MCF 10A (cell line): ENCODE data around the gene CAPN11. TPM values are rescaled to one million over a fixed set of nuclear protein-coding genes. Genes with fewer than 3 reads are reported as not detected.
"Not testable (repeated sequence)": the region's sequence is repeated elsewhere in the genome, so short reads cannot be mapped to it uniquely, and the experiment has no call there.

Source experiments
- BruUV-seq: library from RNA; stranded (reverse); fragments of 400-500 nt; replicated peaks from 2 replicates; lab custom pipeline; 2021; lab: Mats Ljungman, UMichigan
- CTCF ChIA-PET: fragments of 300-600 bp; sonication (Branson Sonifier 250); formaldehyde crosslinking; extraction: SDS; loops from one replicate; lab custom pipeline; 2021; ENCODE audit warnings: antibody characterized with exemption, inconsistent platforms; lab: Yijun Ruan, JAX
- POLR2A ChIA-PET: fragments of 300-600, 350-650 bp; sonication (Branson Sonifier 250); formaldehyde crosslinking; extraction: SDS; loops from one replicate; lab custom pipeline; 2020; ENCODE audit warnings: antibody characterized with exemption, inconsistent platforms; lab: Yijun Ruan, JAX
- DNase-seq: peaks from one replicate; pipeline ENCODE4 v3.0.0-alpha.2; 2018; ENCODE audit not compliant: unreplicated experiment
- H3K27ac Mint-ChIP-seq: one replicate; pipeline ENCODE4 v1.8.0; 2022; ENCODE audit warnings: mild to moderate bottlenecking, low read depth, mixed read lengths; ENCODE audit not compliant: unreplicated experiment
- H3K27me3 Mint-ChIP-seq: one replicate; pipeline ENCODE4 v1.8.0; 2022; ENCODE audit warnings: mixed read lengths; ENCODE audit not compliant: insufficient read depth, unreplicated experiment
- H3K36me3 Mint-ChIP-seq: one replicate; pipeline ENCODE4 v1.8.0; 2022; ENCODE audit warnings: mild to moderate bottlenecking, moderate library complexity, mixed read lengths; ENCODE audit not compliant: insufficient read depth, unreplicated experiment
- H3K4me1 Mint-ChIP-seq: one replicate; pipeline ENCODE4 v1.8.0; 2022; ENCODE audit warnings: mixed read lengths; ENCODE audit not compliant: insufficient read depth, unreplicated experiment
- H3K4me3 Mint-ChIP-seq: one replicate; pipeline ENCODE4 v1.8.0; 2022; ENCODE audit warnings: mild to moderate bottlenecking, moderate library complexity, mixed read lengths; ENCODE audit not compliant: unreplicated experiment
- H3K9me3 Mint-ChIP-seq: one replicate; pipeline ENCODE4 v1.8.0; 2022; ENCODE audit warnings: mixed read lengths; ENCODE audit not compliant: unreplicated experiment
- intact Hi-C: fragments of 100-400 bp; cut with micrococcal nuclease; formaldehyde crosslinking; loops from 2 replicates; pipeline ENCODE4 v1.14.1; 2022
- total RNA-seq: library from RNA; stranded (reverse); gene quantifications from 2 replicates; pipeline ENCODE4 v1.2.3, GENCODE V29; 2022
- TF ChIP-seq, protein P1 (sequence below): fragments of 200-600 bp; IDR thresholded peaks from one replicate; pipeline ENCODE4 v1.8.0; 2022; ENCODE audit warnings: antibody characterized with exemption, mild to moderate bottlenecking; ENCODE audit not compliant: unreplicated experiment

Gene CAPN11
- total RNA-seq, 1 experiment from 2014 or later, result not detected

DNA sequence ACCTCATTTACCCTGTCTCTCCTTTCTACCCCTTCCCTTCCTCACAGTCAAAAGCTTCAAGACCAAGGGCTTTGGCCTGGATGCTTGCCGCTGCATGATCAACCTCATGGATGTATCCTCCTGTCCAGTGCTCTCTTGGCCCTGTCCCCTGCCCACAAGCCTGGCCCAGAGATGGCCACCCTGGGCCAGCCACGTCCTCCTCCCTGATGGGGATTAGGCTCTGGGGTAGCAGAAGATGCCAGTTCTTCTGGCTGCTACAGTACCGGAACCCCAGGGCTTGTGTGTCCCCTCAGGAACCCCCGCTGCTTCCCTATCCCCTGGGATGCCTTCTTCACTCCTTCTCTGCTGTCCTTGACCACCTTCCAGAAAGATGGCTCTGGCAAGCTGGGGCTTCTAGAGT is 22.3 kb downstream of the CAPN11 start:
- CTCF ChIA-PET, result interaction anchor here (1.2 to 1.8 kb wide), 2 partner anchors 30 to 54 kb away, joined by 4 to 7 read pairs; no protein-coding TSS in a partner anchor
- H3K9me3 Mint-ChIP-seq, result no peaks in the 10 kb centered on the region
- no peaks in the 10 kb centered on the region for H3K36me3 Mint-ChIP-seq
- H3K27me3 Mint-ChIP-seq, result peaks cover 11% of the 10 kb centered on the region
- BruUV-seq, result no TSS peak
- no peak for DNase-seq
- intact Hi-C loops, result no loop called here
- H3K4me1 Mint-ChIP-seq, result peaks cover 9% of the 10 kb centered on the region
- no peak overlapping the region for H3K27ac Mint-ChIP-seq
- POLR2A ChIA-PET, result no interaction called here
- H3K4me3 Mint-ChIP-seq, result no peak overlapping the region
- TF ChIP-seq, protein P1, sequence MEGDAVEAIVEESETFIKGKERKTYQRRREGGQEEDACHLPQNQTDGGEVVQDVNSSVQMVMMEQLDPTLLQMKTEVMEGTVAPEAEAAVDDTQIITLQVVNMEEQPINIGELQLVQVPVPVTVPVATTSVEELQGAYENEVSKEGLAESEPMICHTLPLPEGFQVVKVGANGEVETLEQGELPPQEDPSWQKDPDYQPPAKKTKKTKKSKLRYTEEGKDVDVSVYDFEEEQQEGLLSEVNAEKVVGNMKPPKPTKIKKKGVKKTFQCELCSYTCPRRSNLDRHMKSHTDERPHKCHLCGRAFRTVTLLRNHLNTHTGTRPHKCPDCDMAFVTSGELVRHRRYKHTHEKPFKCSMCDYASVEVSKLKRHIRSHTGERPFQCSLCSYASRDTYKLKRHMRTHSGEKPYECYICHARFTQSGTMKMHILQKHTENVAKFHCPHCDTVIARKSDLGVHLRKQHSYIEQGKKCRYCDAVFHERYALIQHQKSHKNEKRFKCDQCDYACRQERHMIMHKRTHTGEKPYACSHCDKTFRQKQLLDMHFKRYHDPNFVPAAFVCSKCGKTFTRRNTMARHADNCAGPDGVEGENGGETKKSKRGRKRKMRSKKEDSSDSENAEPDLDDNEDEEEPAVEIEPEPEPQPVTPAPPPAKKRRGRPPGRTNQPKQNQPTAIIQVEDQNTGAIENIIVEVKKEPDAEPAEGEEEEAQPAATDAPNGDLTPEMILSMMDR, result no peak

DNA sequence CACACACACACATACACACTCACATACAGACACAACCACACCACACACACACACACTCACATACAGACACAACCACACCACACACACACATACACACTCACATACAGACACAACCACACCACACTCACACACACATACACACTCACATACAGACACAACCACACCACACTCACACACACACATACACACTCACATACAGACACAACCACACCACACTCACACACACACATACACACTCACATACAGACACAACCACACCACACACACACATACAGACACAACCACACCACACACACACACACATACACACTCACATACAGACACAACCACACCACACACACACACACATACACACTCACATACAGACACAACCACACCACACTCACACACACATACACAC is 23.2 kb downstream of the CAPN11 start:
- H3K4me3 Mint-ChIP-seq, H3K4me1 Mint-ChIP-seq, POLR2A ChIA-PET, BruUV-seq, H3K36me3 Mint-ChIP-seq, DNase-seq, H3K9me3 Mint-ChIP-seq, intact Hi-C loops, H3K27ac Mint-ChIP-seq: not testable (repeated sequence)
- H3K27me3 Mint-ChIP-seq, result peaks cover 17% of the 10 kb centered on the region
- CTCF ChIA-PET, result interaction anchor here (1.8 kb wide), 1 partner anchor 53 kb away, joined by 7 read pairs; no protein-coding TSS in a partner anchor

DNA sequence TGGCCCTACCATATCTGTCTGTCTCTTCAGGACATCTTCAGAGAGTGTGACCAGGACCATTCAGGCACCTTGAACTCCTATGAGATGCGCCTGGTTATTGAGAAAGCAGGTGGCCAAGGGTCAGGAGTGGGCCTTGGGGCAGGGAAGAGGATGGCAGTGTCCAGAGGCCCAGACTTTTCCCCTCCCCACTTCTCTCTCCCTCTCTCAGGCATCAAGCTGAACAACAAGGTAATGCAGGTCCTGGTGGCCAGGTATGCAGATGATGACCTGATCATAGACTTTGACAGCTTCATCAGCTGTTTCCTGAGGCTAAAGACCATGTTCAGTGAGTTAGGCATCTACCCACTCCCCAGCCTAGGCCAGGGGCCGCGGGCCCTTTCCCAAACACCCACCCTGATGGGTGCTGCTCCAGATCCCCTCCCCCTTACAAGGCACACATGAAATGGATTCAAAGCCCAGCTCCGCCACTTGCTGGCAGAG is 24.3 kb downstream of the CAPN11 start:
- Mint-ChIP-seq H3K27me3 (peaks cover 17% of the 10 kb centered on the region), H3K36me3 (no peaks in the 10 kb centered on the region), H3K9me3 (no peaks in the 10 kb centered on the region), H3K4me1 (peaks cover 9% of the 10 kb centered on the region), H3K27ac (no peak overlapping the region), H3K4me3 (no peak overlapping the region)
- no TSS peak for BruUV-seq
- DNase-seq, result no peak
- TF ChIP-seq, protein P1, result no peak
- POLR2A ChIA-PET, result no interaction called here
- intact Hi-C loops, result no loop called here
- CTCF ChIA-PET, result interaction anchor here (1.8 kb wide), 1 partner anchor 10 kb away, joined by 7 read pairs; no protein-coding TSS in a partner anchor

GRCh38 chr6:44183783-44184182 is 25.2 kb downstream of the CAPN11 start:
- H3K27ac Mint-ChIP-seq, result no peak overlapping the region
- H3K9me3 Mint-ChIP-seq, result no peaks in the 10 kb centered on the region
- H3K36me3 Mint-ChIP-seq, result no peaks in the 10 kb centered on the region
- intact Hi-C loops, result no loop called here
- no peak overlapping the region for H3K4me3 Mint-ChIP-seq
- no peak for DNase-seq
- CTCF ChIA-PET, result interaction anchor here (1.8 kb wide), 1 partner anchor 11 kb away, joined by 7 read pairs; no protein-coding TSS in a partner anchor
- POLR2A ChIA-PET, result interaction anchor here (0.8 kb wide), 1 partner anchor 58 kb away, joined by 3 read pairs; no protein-coding TSS in a partner anchor
- H3K27me3 Mint-ChIP-seq, result peaks cover 17% of the 10 kb centered on the region
- BruUV-seq, result no TSS peak
- TF ChIP-seq, protein P1, result no peak
- peaks cover 9% of the 10 kb centered on the region for H3K4me1 Mint-ChIP-seq

DNA sequence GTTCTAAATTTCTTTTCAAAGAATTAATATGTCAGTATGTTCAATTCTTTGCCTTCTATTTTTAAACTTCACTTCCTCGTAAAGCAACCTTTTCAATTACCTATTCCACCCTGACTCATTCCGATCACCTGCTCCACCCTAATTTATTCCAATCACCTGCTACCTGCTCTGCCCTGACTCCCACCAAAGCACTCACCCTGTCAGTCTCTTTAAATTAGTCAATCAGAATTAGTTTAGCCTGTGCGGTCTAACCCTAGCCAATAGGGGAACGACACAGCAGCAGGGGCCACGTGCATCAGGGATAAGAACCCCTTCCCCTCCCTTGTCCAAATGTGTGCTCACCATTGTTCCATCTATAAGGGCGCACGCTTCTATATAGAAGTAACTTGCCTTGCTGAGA is 26.7 kb downstream of the CAPN11 start:
- BruUV-seq, H3K4me3 Mint-ChIP-seq, H3K9me3 Mint-ChIP-seq, H3K27ac Mint-ChIP-seq, H3K36me3 Mint-ChIP-seq, DNase-seq, H3K4me1 Mint-ChIP-seq, intact Hi-C loops: not testable (repeated sequence)
- ChIA-PET CTCF (interaction anchor here (1.0 kb wide), 1 partner anchor 37 kb away, joined by 3 read pairs; no protein-coding TSS in a partner anchor), POLR2A (interaction anchor here (0.6 to 0.7 kb wide), 2 partner anchors 39 to 42 kb away, joined by 3 read pairs; no protein-coding TSS in a partner anchor)
- H3K27me3 Mint-ChIP-seq, result peaks cover 17% of the 10 kb centered on the region
